ENCODE data around the gene GLIS1. TPM values are rescaled to one million over a fixed set of nuclear protein-coding genes. Genes with fewer than 3 reads are reported as not detected.

GLIS1 gene
- total RNA-seq, 1 experiment from 2014 or later, result 0.24 TPM

GRCh38 chr1:53579221-53580008 lies 159.5 kb downstream of the GLIS1 start:
- Mint-ChIP-seq H3K27me3 (ENCODE audit: low read depth) (no peaks in the 10 kb centered on the region; the same call in 1 of the 2 replicates), H3K4me3 (no peak overlapping the region), H3K36me3 (no peaks in the 10 kb centered on the region), H3K4me1 (peaks cover 16% of the 10 kb centered on the region), H3K9me3 (peaks cover 4% of the 10 kb centered on the region; the same call in 1 of the 2 replicates), H3K27ac (no peak overlapping the region)
- POLR2A ChIA-PET, result no interaction called here
- ATAC-seq (no peak), DNase-seq (ENCODE audit: low spot score) (no peak)
- no peak for TF ChIP-seq TEAD4 (CRISPR knock-in tag; IDR thresholded peaks at IDR 0.05)
- TF ChIP-seq TP53 (CRISPR knock-in tag; IDR thresholded peaks at IDR 0.05), result no peak
- TF ChIP-seq FOXK1 (CRISPR knock-in tag; IDR thresholded peaks at IDR 0.05), result no peak
- no peak for TF ChIP-seq HMGXB4 (CRISPR knock-in tag; IDR thresholded peaks at IDR 0.05)
- no peak for TF ChIP-seq CDX4 (CRISPR knock-in tag; IDR thresholded peaks at IDR 0.05; ENCODE audit: borderline replicate concordance)
- TF ChIP-seq EMX1 (CRISPR knock-in tag; IDR thresholded peaks at IDR 0.05), result no peak
- no peak for TF ChIP-seq ZNF532 (CRISPR knock-in tag; IDR thresholded peaks at IDR 0.05; ENCODE audit: borderline replicate concordance)
- TF ChIP-seq NR1H2 (CRISPR knock-in tag; IDR thresholded peaks at IDR 0.05), result no peak
- TF ChIP-seq, protein P1, sequence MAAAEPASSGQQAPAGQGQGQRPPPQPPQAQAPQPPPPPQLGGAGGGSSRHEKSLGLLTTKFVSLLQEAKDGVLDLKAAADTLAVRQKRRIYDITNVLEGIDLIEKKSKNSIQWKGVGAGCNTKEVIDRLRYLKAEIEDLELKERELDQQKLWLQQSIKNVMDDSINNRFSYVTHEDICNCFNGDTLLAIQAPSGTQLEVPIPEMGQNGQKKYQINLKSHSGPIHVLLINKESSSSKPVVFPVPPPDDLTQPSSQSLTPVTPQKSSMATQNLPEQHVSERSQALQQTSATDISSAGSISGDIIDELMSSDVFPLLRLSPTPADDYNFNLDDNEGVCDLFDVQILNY (CRISPR knock-in tag; IDR thresholded peaks at IDR 0.05), result no peak
- CTCF ChIA-PET, result interaction anchor here (1.1 to 7.3 kb wide), 2 partner anchors 15 to 136 kb away, joined by 3 to 62 read pairs; no protein-coding TSS in a partner anchor

- Mint-ChIP-seq H3K4me1 (peaks cover 16% of the 10 kb centered on the region), H3K27me3 (ENCODE audit: low read depth) (no peaks in the 10 kb centered on the region; the same call in 1 of the 2 replicates), H3K4me3 (no peak overlapping the region), H3K9me3 (peaks cover 4% of the 10 kb centered on the region; the same call in 1 of the 2 replicates), H3K36me3 (no peaks in the 10 kb centered on the region), H3K27ac (no peak overlapping the region)
- CTCF ChIA-PET, result interaction anchor here (1.1 to 7.3 kb wide), 4 partner anchors 16 to 138 kb away, joined by 3 to 62 read pairs (median 7); no protein-coding TSS in a partner anchor
- DNase-seq (ENCODE audit: low spot score) (no peak), ATAC-seq (no peak)
- TF ChIP-seq SMAD4 (CRISPR knock-in tag; IDR thresholded peaks at IDR 0.05), result no peak
- TF ChIP-seq TEAD1 (CRISPR knock-in tag; IDR thresholded peaks at IDR 0.05), result no peak
- no peak for TF ChIP-seq ZNF121 (CRISPR knock-in tag; IDR thresholded peaks at IDR 0.05)
- no peak for TF ChIP-seq GABPB1 (CRISPR knock-in tag; IDR thresholded peaks at IDR 0.05)
- no peak for TF ChIP-seq RORB (CRISPR knock-in tag; IDR thresholded peaks at IDR 0.05)
- TF ChIP-seq ZBTB21 (CRISPR knock-in tag; IDR thresholded peaks at IDR 0.05; ENCODE audit: borderline replicate concordance), result no peak
- TF ChIP-seq, protein P2, sequence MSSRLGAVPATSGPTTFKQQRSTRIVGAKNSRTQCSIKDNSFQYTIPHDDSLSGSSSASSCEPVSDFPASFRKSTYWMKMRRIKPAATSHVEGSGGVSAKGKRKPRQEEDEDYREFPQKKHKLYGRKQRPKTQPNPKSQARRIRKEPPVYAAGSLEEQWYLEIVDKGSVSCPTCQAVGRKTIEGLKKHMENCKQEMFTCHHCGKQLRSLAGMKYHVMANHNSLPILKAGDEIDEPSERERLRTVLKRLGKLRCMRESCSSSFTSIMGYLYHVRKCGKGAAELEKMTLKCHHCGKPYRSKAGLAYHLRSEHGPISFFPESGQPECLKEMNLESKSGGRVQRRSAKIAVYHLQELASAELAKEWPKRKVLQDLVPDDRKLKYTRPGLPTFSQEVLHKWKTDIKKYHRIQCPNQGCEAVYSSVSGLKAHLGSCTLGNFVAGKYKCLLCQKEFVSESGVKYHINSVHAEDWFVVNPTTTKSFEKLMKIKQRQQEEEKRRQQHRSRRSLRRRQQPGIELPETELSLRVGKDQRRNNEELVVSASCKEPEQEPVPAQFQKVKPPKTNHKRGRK (CRISPR knock-in tag; IDR thresholded peaks at IDR 0.05; ENCODE audit: borderline replicate concordance), result no peak
- no peak for TF ChIP-seq E2F4 (CRISPR knock-in tag; IDR thresholded peaks at IDR 0.05; ENCODE audit: borderline replicate concordance, low read depth)
- POLR2A ChIA-PET, result no interaction called here
These were observed 160.6 kb downstream of the GLIS1 start for GRCh38 chr1:53578358-53578757.
